ENCODE measurements around the gene AP1G1. TPM values are rescaled to one million over a fixed set of nuclear protein-coding genes. Genes with fewer than 3 reads are reported as not detected.

Gene AP1G1
- total and polyA plus RNA-seq, 2 of the 4 experiments (the other 2 are of a cell fraction) = 48.3 to 86.7 TPM

DNA sequence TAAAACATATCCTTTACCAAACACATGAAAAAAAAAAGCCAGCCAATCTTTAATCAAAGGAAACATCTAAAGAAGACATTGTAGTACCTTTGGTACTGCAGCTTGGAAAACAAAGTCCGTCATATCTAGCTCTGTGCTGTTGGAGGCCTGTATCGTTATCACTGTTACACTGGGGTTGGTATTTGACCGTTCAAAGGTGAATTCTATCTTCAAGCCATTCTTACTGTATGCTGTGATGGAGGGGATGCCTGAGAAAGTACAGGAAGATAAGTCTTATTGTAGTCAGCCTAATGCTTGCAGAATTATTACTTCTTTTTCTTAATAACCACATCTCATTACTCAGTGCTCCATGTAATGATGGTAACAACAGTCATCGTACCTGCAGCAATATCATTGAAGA, 69.8 kb downstream of the AP1G1 start:
- no peak overlapping the region for H3K18ac ChIP-seq (ENCODE audit: low read depth, low read length)
- no peak overlapping the region for H3K4ac ChIP-seq (ENCODE audit: low read depth, low read length)
- H2BK20ac ChIP-seq (ENCODE audit: low read depth, low read length) = no peak overlapping the region
- H2AK5ac ChIP-seq (ENCODE audit: low read depth, low read length) = no peak overlapping the region
- no peak overlapping the region for H2AFZ ChIP-seq (replicated peaks; ENCODE audit: low read length, poor library complexity)
- TF ChIP-seq BHLHE40 (IDR thresholded peaks at IDR 0.05; ENCODE audit: low read depth, low read length) (no peak), FOS (IDR thresholded peaks at IDR 0.05; ENCODE audit: low read depth, low read length) (no peak), MAFK (IDR thresholded peaks at IDR 0.05; ENCODE audit: low read depth, low read length) (no peak)
- H3K9me3 ChIP-seq (ENCODE audit: control insufficient read depth, insufficient read depth, low read length) = no peaks in the 10 kb centered on the region
- no peaks in the 10 kb centered on the region for H3K4me1 ChIP-seq (ENCODE audit: control insufficient read depth, insufficient read depth, low read length)
- DNase-seq (no peak), ATAC-seq (ENCODE audit: low read depth) (no peak)
- ChIA-PET POLR2A (ENCODE audit: unreplicated experiment) (no interaction called here), CTCF (no interaction called here)
- H3K4me3 ChIP-seq (ENCODE audit: insufficient read depth, low read depth, low read length) = no peak overlapping the region
- no peaks in the 10 kb centered on the region for H3K9me1 ChIP-seq (ENCODE audit: insufficient read depth, low read length)
- dilution Hi-C loops (cut with HindIII; ENCODE audit: low sequenced_read_pairs, unreplicated experiment) = no loop called here
- H4K8ac ChIP-seq (ENCODE audit: low read depth in 2 of 2, low read length in 2 of 2) = no peak overlapping the region
- no CpG with 5 or more reads among the region's 4 CpGs for WGBS, 2 experiments (ENCODE audit: extremely low coverage in 2 of 2, insufficient read length in 1 of 2)
- H3K79me1 ChIP-seq (ENCODE audit: low read depth in 1 of 2, low read length in 2 of 2) = peaks cover 3 to 5% of the 10 kb centered on the region in 2 experiments; a peak in 3 of 4 replicates
- H4K91ac ChIP-seq (ENCODE audit: insufficient read depth, low read depth, low read length) = no peak overlapping the region
- no TSS peak for BruUV-seq (replicated peaks)
- no peak overlapping the region for H4K5ac ChIP-seq (ENCODE audit: low read depth, low read length)
- intact Hi-C loops (cut with micrococcal nuclease) = no loop called here
- H3K56ac ChIP-seq (ENCODE audit: extremely low read depth, insufficient read depth, low read length) = no peak overlapping the region
- in situ Hi-C loops (cut with MboI; ENCODE audit: low sequenced_read_pairs) = no loop called here
- no peaks in the 10 kb centered on the region for H3K27me3 ChIP-seq (ENCODE audit: control insufficient read depth, insufficient read depth, low read length)
- H3K36me3 ChIP-seq (ENCODE audit: control insufficient read depth, insufficient read depth, low read length) = peaks cover 33% of the 10 kb centered on the region
- H2BK120ac ChIP-seq (ENCODE audit: low read depth, low read length) = no peak overlapping the region
- no peak overlapping the region for H3K27ac ChIP-seq (ENCODE audit: insufficient read depth, low read length)
- H4K20me1 ChIP-seq (ENCODE audit: insufficient read depth, low read length) = no peaks in the 10 kb centered on the region
- no peak overlapping the region for H3K4me2 ChIP-seq (ENCODE audit: low read depth, low read length)
- H2BK5ac ChIP-seq (ENCODE audit: low read depth, low read length, poor library complexity, severe bottlenecking) = no peak overlapping the region
- H3K14ac ChIP-seq (replicated peaks; ENCODE audit: low read depth, low read length) = no peak overlapping the region
- H2BK15ac ChIP-seq (ENCODE audit: low read depth, low read length) = no peak overlapping the region
- H2AK9ac ChIP-seq (replicated peaks; ENCODE audit: low read depth, low read length, poor library complexity) = no peak overlapping the region
- H3K23ac ChIP-seq (ENCODE audit: low read depth, low read length) = no peak overlapping the region
- H3K9ac ChIP-seq (ENCODE audit: low read depth, low read length) = no peak overlapping the region

Measured in IMR-90 (cell line).